SK-N-SH treated with all-trans-retinoic acid at 6 μM for 48 hours (cell line): ENCODE results near the gene CPVL.

ENCODE experiments used
- ARNTL ChIP-seq: fragments of 450-650 bp; formaldehyde crosslinking; IDR thresholded peaks from 2 replicates; pipeline ENCODE4 v1.5.0; 2020; ENCODE audit warnings: low read depth, mild to moderate bottlenecking, moderate library complexity, borderline replicate concordance
- BACH2 ChIP-seq: fragments of 250-450 bp; sonication (Bioruptor Pico); IDR thresholded peaks from 2 replicates; pipeline ENCODE4 v1.9.0; 2021; ENCODE audit warnings: mild to moderate bottlenecking, borderline replicate concordance
- CREB5 ChIP-seq: fragments of 250-450 bp; sonication (Bioruptor Pico); IDR thresholded peaks from 2 replicates; pipeline ENCODE4 v1.5.1; 2020; ENCODE audit warnings: low read depth, mild to moderate bottlenecking, moderate library complexity
- CSRNP3 ChIP-seq: fragments of 250-450 bp; sonication (Bioruptor Pico); IDR thresholded peaks from 2 replicates; pipeline ENCODE4 v1.5.1; 2021; ENCODE audit warnings: mild to moderate bottlenecking, moderate library complexity
- GLIS3 ChIP-seq: fragments of 250-450 bp; sonication (Bioruptor Pico); IDR thresholded peaks from 2 replicates; pipeline ENCODE4 v1.5.0; 2020; ENCODE audit warnings: mild to moderate bottlenecking, moderate library complexity
- ISL1 ChIP-seq: fragments of 250-450 bp; sonication (Bioruptor Pico); IDR thresholded peaks from 2 replicates; pipeline ENCODE4 v2.1.2; 2022; ENCODE audit warnings: mild to moderate bottlenecking, moderate library complexity
- PPARA ChIP-seq: fragments of 250-450 bp; sonication (Bioruptor Pico); IDR thresholded peaks from 2 replicates; pipeline ENCODE4 v1.5.0; 2020; ENCODE audit warnings: mild to moderate bottlenecking, borderline replicate concordance
- SNAI2 ChIP-seq: fragments of 250-450 bp; sonication (Bioruptor Pico); IDR thresholded peaks from 2 replicates; pipeline ENCODE4 v1.5.0; 2020; ENCODE audit warnings: mild to moderate bottlenecking, moderate library complexity
- TCF4 ChIP-seq: fragments of 250-450 bp; sonication (Bioruptor Pico); IDR thresholded peaks from 2 replicates; pipeline ENCODE4 v1.8.0; 2021; ENCODE audit warnings: mild to moderate bottlenecking, moderate library complexity, borderline replicate concordance
- TOX ChIP-seq: fragments of 250-450 bp; sonication (Bioruptor Pico); IDR thresholded peaks from 2 replicates; pipeline ENCODE4 v1.8.0; 2021; ENCODE audit warnings: mild to moderate bottlenecking, moderate library complexity, borderline replicate concordance
- ZFP3 ChIP-seq: fragments of 250-450 bp; sonication (Bioruptor Pico); IDR thresholded peaks from 2 replicates; pipeline ENCODE4 v1.5.0; 2020; ENCODE audit warnings: mild to moderate bottlenecking, moderate library complexity
- ZFP30 ChIP-seq: fragments of 450-650 bp; formaldehyde crosslinking; IDR thresholded peaks from 2 replicates; pipeline ENCODE4 v1.5.0; 2022; ENCODE audit warnings: mild to moderate bottlenecking, moderate library complexity
- ZNF70 ChIP-seq: fragments of 450-650 bp; formaldehyde crosslinking; IDR thresholded peaks from 2 replicates; pipeline ENCODE4 v1.5.0; 2020; ENCODE audit warnings: mild to moderate bottlenecking, moderate library complexity
- TF ChIP-seq, protein P1 (sequence below): fragments of 250-450 bp; sonication (Bioruptor Pico); IDR thresholded peaks from 2 replicates; pipeline ENCODE4 v1.8.0; 2020; ENCODE audit warnings: mild to moderate bottlenecking, moderate library complexity, borderline replicate concordance

DNA sequence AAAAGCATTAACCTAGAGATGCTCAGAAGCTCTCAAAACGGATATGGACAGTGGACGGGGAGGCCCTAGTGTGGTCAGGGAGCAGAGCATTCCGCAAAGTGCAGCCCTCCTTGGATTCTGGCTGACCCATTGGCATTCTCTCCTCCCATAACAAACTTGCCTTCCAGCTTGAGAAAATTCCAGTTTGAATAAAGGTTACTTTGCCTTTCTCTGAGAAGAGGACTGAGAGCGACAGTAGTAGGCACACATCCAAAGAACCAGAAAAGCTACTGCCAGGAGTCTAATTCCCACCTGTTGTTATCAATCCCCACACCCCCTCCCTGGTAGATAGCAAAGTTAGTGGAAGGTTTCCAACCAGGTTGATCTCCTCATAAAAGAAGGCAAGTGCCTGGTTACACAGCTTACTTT, 103.5 kb downstream of the CPVL start:
- TF ChIP-seq ISL1 (CRISPR knock-in tag) (no peak), SNAI2 (no peak), ZFP30 (CRISPR knock-in tag) (no peak), CREB5 (CRISPR knock-in tag) (no peak), PPARA (CRISPR knock-in tag) (no peak), TCF4 (no peak), GLIS3 (CRISPR knock-in tag) (no peak), ARNTL (CRISPR knock-in tag) (no peak), CSRNP3 (CRISPR knock-in tag) (no peak), ZFP3 (CRISPR knock-in tag) (no peak), ZNF70 (CRISPR knock-in tag) (no peak), TOX (CRISPR knock-in tag) (no peak), BACH2 (no peak)
- TF ChIP-seq, protein P1, sequence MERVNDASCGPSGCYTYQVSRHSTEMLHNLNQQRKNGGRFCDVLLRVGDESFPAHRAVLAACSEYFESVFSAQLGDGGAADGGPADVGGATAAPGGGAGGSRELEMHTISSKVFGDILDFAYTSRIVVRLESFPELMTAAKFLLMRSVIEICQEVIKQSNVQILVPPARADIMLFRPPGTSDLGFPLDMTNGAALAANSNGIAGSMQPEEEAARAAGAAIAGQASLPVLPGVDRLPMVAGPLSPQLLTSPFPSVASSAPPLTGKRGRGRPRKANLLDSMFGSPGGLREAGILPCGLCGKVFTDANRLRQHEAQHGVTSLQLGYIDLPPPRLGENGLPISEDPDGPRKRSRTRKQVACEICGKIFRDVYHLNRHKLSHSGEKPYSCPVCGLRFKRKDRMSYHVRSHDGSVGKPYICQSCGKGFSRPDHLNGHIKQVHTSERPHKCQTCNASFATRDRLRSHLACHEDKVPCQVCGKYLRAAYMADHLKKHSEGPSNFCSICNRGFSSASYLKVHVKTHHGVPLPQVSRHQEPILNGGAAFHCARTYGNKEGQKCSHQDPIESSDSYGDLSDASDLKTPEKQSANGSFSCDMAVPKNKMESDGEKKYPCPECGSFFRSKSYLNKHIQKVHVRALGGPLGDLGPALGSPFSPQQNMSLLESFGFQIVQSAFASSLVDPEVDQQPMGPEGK (CRISPR knock-in tag) = no peak
